Ovary (tissue), 9 donors: ENCODE results near the gene IZUMO1. TPM values are rescaled to one million over a fixed set of nuclear protein-coding genes. Genes with fewer than 3 reads are reported as not detected.

Source experiments
- DNase-seq, 5 donors: peaks; one replicate each; pipeline ENCODE4 v3.0.0-alpha.2; 2019 to 2020
- H3K27ac ChIP-seq, 2 donors: fragments of 200-600 bp; one replicate each; pipeline versions ENCODE4 v1.5.1 to v1.8.0; 2019 to 2022
- H3K27me3 ChIP-seq: fragments of 200-600 bp; one replicate; pipeline ENCODE4 v1.8.0; 2022
- H3K36me3 ChIP-seq: fragments of 200-600 bp; sonication (generic); one replicate; pipeline ENCODE4 v1.5.1; 2019
- H3K4me1 ChIP-seq: one replicate; pipeline ENCODE4 v1.8.1; 2013; ENCODE audit warnings: mild to moderate bottlenecking, moderate library complexity; ENCODE audit not compliant: insufficient read depth
- H3K4me3 ChIP-seq: fragments of 200-600 bp; sonication (generic); one replicate; pipeline ENCODE4 v1.5.1; 2017
- H3K9me3 ChIP-seq, 2 donors: fragments of 200-600 bp in 1 of 2; sonication (generic) in 1 of 2; one replicate each; pipeline versions ENCODE4 v1.5.1 to v1.8.1; 2013 to 2019; ENCODE audit warnings: mild to moderate bottlenecking in 1 of 2, moderate library complexity in 1 of 2
- CTCF ChIP-seq, 3 donors: fragments of 450-650 bp in 2 of 3; fragments of 200-600 bp in 1 of 3; IDR thresholded peaks; one replicate each; pipeline versions ENCODE4 v1.5.1 to v1.8.0; 2016 to 2022; ENCODE audit warnings: antibody characterized with exemption in 3 of 3, mild to moderate bottlenecking in 1 of 3
- EP300 ChIP-seq: sonication (generic); formaldehyde crosslinking; IDR thresholded peaks from one replicate; pipeline ENCODE4 v1.6.1; 2017; ENCODE audit warnings: antibody characterized with exemption
- POLR2A ChIP-seq: fragments of 450-650 bp; IDR thresholded peaks from one replicate; pipeline ENCODE4 v1.6.1; 2017; ENCODE audit warnings: antibody characterized with exemption, mild to moderate bottlenecking, moderate library complexity
- WGBS, 3 donors: extraction: QIAGEN DNeasy Blood & Tissue Kit in 1 of 3; methylation state at CpG; one replicate each; pipeline versions ENCODE4 v1.1.5 to v1.1.7; 2013 to 2017; 5-methylcytosine and 5-hydroxymethylcytosine counted together
- intact Hi-C, 4 donors: fragments of 100-400 bp; cut with DNase I; formaldehyde crosslinking; loops; one replicate each; pipeline versions ENCODE4 v1.11.0 to v1.15.1; 2022 to 2023
- polyA plus RNA-seq, 2 donors: library from polyadenylated mRNA; stranded (reverse); fragments of 200-250 nt in 1 of 2; fragments of 350-450 nt in 1 of 2; fragmentation: Illumina TruSeq in 1 of 2; extraction: RNeasy Lipid Tissue Mini Kit (QIAGEN cat#74804) in 1 of 2; gene quantifications; one replicate each; pipeline ENCODE4 v1.2.3, GENCODE V29; 2013 to 2014
- total RNA-seq, 7 donors: library from RNA; depleted of rRNA in 2 of 7; stranded (reverse); fragments of >200 nt in 2 of 7; fragmentation: NEBNext Ultra II Directional in 3 of 7; extraction: Animal tissue kit (Norgen Biotek cat#: 25700) in 3 of 7; gene quantifications; one replicate each; pipeline versions ENCODE4 v1.1.0 to v1.2.4, GENCODE V29; 2016 to 2023
- donor health status: DM: no; HTN: no; CAD: no; lungs with moderate emphysema.
- donor health status: DM: no; HTN: no; CAD: no.
- donor health status: Bipolar disorder and iron deficiency.
- donor health status: DM: yes; HTN: yes; CAD: no.
- donor health status: DM: no; HTN: no; CAD: no.
- donor health status: DM: yes; HTN: yes; CAD: no.

IZUMO1 gene
- total and polyA plus RNA-seq, 9 donors: 0.08 to 0.67 (median 0.12) TPM; not detected in 5

GRCh38 chr19:48756212-48756611 lies 9.5 kb upstream of the IZUMO1 start:
- no peak overlapping the region for H3K4me3 ChIP-seq
- no peaks in the 10 kb centered on the region for H3K27me3 ChIP-seq
- no peak for DNase-seq
- H3K36me3 ChIP-seq: no peaks in the 10 kb centered on the region
- 82 to 89% (median 84%) methylated on average over 11 of the region's 11 CpGs for WGBS, 3 donors
- H3K9me3 ChIP-seq: no peaks in the 10 kb centered on the region
- TF ChIP-seq CTCF (IDR thresholded peaks at IDR 0.05) (no peak), POLR2A (no peak), EP300 (no peak)
- peaks cover 2% of the 10 kb centered on the region for H3K4me1 ChIP-seq
- no peak overlapping the region for H3K27ac ChIP-seq
- intact Hi-C loops: no loop called here

- Histone ChIP-seq H3K9me3 (no peaks in the 10 kb centered on the region), H3K4me3 (no peak overlapping the region), H3K4me1 (peaks cover 2% of the 10 kb centered on the region), H3K36me3 (no peaks in the 10 kb centered on the region), H3K27ac (no peak overlapping the region), H3K27me3 (no peaks in the 10 kb centered on the region)
- intact Hi-C loops: no loop called here
- no peak for DNase-seq
- WGBS, 3 donors: 52 to 73% (median 55%) methylated on average over 5 of the region's 5 CpGs
- no peak for TF ChIP-seq POLR2A
Observed at GRCh38 chr19:48755787-48756186, 9.1 kb upstream of the IZUMO1 start.

- H3K4me1 ChIP-seq: peaks cover 2% of the 10 kb centered on the region
- 55 to 83% (median 69%) methylated on average over 4 of the region's 4 CpGs for WGBS, 3 donors
- H3K9me3 ChIP-seq: no peaks in the 10 kb centered on the region
- H3K27ac ChIP-seq: no peak within 1 kb of the TSS
- H3K36me3 ChIP-seq: no peaks in the 10 kb centered on the region
- TF ChIP-seq POLR2A (no peak), EP300 (no peak), CTCF (IDR thresholded peaks at IDR 0.05) (no peak)
- intact Hi-C loops: no loop called here
- H3K4me3 ChIP-seq: no peak within 1 kb of the TSS
- no peaks in the 10 kb centered on the region for H3K27me3 ChIP-seq
- no peak for DNase-seq
Observed at GRCh38 chr19:48755084-48755641, 8.5 kb upstream of the IZUMO1 start, which contains the start of gene FGF21. Gene FGF21 (plus strand): TSS chr19:48755524. CDS start chr19:48756237, 713 bp downstream.

- no peak within 1 kb of the TSS for H3K27ac ChIP-seq
- no peaks in the 10 kb centered on the region for H3K27me3 ChIP-seq
- no peaks in the 10 kb centered on the region for H3K36me3 ChIP-seq
- peak within 1 kb of the TSS; percentile 9 for H3K4me3 ChIP-seq
- DNase-seq: no peak
- WGBS, 3 donors: 1 to 6% (median 2%) methylated on average over 59 to 73 of the region's 73 CpGs
- H3K4me1 ChIP-seq: peaks cover 2% of the 10 kb centered on the region
- H3K9me3 ChIP-seq: no peaks in the 10 kb centered on the region
- intact Hi-C loops: no loop called here
- TF ChIP-seq CTCF (IDR thresholded peaks at IDR 0.05): no peak
- TF ChIP-seq EP300: no peak
- TF ChIP-seq POLR2A: no peak
Observed at GRCh38 chr19:48752496-48753365, 6.0 kb upstream of the IZUMO1 start, which contains the start of gene FUT1. Gene FUT1 (minus strand): TSS chr19:48752641. CDS start chr19:48751281, 1,360 bp downstream.
